Upper lobe of left lung (tissue), 4 donors: ENCODE measurements around the gene CEP152.

Source experiments
- CTCF ChIP-seq, 6 experiments: fragments of 450-650 bp in 4 of 6; fragments of 200-600 bp in 2 of 6; sonication (generic) in 2 of 6; IDR thresholded peaks; one replicate each; pipeline ENCODE4 v1.5.1; 2016 to 2019; ENCODE audit warnings: antibody characterized with exemption in 6 of 6
- EP300 ChIP-seq, 4 donors: sonication (generic); formaldehyde crosslinking; IDR thresholded peaks; one replicate each; pipeline ENCODE4 v1.5.1; 2017; ENCODE audit warnings: antibody characterized with exemption in 4 of 4, control low read depth in 2 of 4
- POLR2A ChIP-seq, 4 donors: fragments of 450-650 bp; IDR thresholded peaks; one replicate each; pipeline ENCODE4 v1.5.1; 2016 to 2017; ENCODE audit warnings: antibody characterized with exemption in 4 of 4, mild to moderate bottlenecking in 2 of 4
- POLR2AphosphoS5 ChIP-seq, 2 donors: sonication (generic); formaldehyde crosslinking; IDR thresholded peaks; one replicate each; pipeline ENCODE4 v1.5.1; 2017; ENCODE audit warnings: antibody characterized with exemption in 2 of 2

GRCh38 chr15:48730506-48730905 is 80.4 kb downstream of the CEP152 start:
- TF ChIP-seq CTCF (IDR thresholded peaks at IDR 0.05): no peak
- no peak for TF ChIP-seq POLR2AphosphoS5 (IDR thresholded peaks at IDR 0.05)
- no peak for TF ChIP-seq POLR2A (IDR thresholded peaks at IDR 0.05)
- TF ChIP-seq EP300 (IDR thresholded peaks at IDR 0.05): no peak
